GM19035 (cell line): ENCODE data around the gene SLCO1B1.
A peak's percentile ranks its signal among the peaks of the same experiment; 100 is the strongest.
"Not testable (repeated sequence)": the region's sequence is repeated elsewhere in the genome, so short reads cannot be mapped to it uniquely, and the experiment has no call there.

Experiments used
- ATAC-seq: cut with Tn5 transposase; IDR thresholded peaks from one replicate; pipeline ENCODE4 v1.9.1; 2021; ENCODE audit not compliant: unreplicated experiment

SLCO1B1 gene

GRCh38 chr12:21130998-21131397, at the start of gene SLCO1B1:
Gene SLCO1B1 (plus strand): TSS chr12:21131194. CDS start chr12:21141575, 10,381 bp downstream.
- no peak for ATAC-seq

GRCh38 chr12:21084753-21085152, 46.2 kb upstream of the SLCO1B1 start:
- ATAC-seq, result not testable (repeated sequence)

GRCh38 chr12:21111732-21112131, 19.3 kb upstream of the SLCO1B1 start:
- ATAC-seq, result no peak

GRCh38 chr12:21113266-21113665, 17.7 kb upstream of the SLCO1B1 start:
- ATAC-seq, result no peak

- no peak for ATAC-seq
Measured at GRCh38 chr12:21117995-21118394, 13.0 kb upstream of the SLCO1B1 start.

GRCh38 chr12:21118760-21119159, 12.2 kb upstream of the SLCO1B1 start:
- ATAC-seq, result no peak

- no peak for ATAC-seq
Measured at GRCh38 chr12:21129351-21129750, 1.6 kb upstream of the SLCO1B1 start.

GRCh38 chr12:21129906-21130305, 1.1 kb upstream of the SLCO1B1 start:
- ATAC-seq, result no peak

GRCh38 chr12:21137318-21137999, 6.5 kb downstream of the SLCO1B1 start:
- not testable (repeated sequence) for ATAC-seq

GRCh38 chr12:21138016-21138415, 7.0 kb downstream of the SLCO1B1 start:
- ATAC-seq, result no peak

GRCh38 chr12:21144309-21144708, 13.3 kb downstream of the SLCO1B1 start:
- ATAC-seq, result no peak

- ATAC-seq, result not testable (repeated sequence)
Measured at GRCh38 chr12:21149861-21150260, 18.9 kb downstream of the SLCO1B1 start.

- ATAC-seq, result no peak
Measured at GRCh38 chr12:21151184-21151583, 20.2 kb downstream of the SLCO1B1 start.

- no peak for ATAC-seq
Measured at GRCh38 chr12:21155522-21156351, 24.7 kb downstream of the SLCO1B1 start.

- ATAC-seq, result no peak
Measured at GRCh38 chr12:21165048-21165447, 34.1 kb downstream of the SLCO1B1 start.

- peak; percentile 76 for ATAC-seq
Measured at GRCh38 chr12:21169878-21170472, 39.0 kb downstream of the SLCO1B1 start.

- ATAC-seq, result no peak
Measured at GRCh38 chr12:21172079-21172478, 41.1 kb downstream of the SLCO1B1 start.

- no peak for ATAC-seq
Measured at GRCh38 chr12:21183721-21184275, 52.8 kb downstream of the SLCO1B1 start.

GRCh38 chr12:21190016-21190415, 59.0 kb downstream of the SLCO1B1 start:
- ATAC-seq, result no peak

- not testable (repeated sequence) for ATAC-seq
Measured at GRCh38 chr12:21214433-21214832, 83.4 kb downstream of the SLCO1B1 start.

- ATAC-seq, result no peak
Measured at GRCh38 chr12:21219206-21219605, 88.2 kb downstream of the SLCO1B1 start.
